GM23338 (cell line): Measurements from ENCODE around the gene GYPC. TPM values are rescaled to one million over a fixed set of nuclear protein-coding genes. Genes with fewer than 3 reads are reported as not detected.

Experiments
- ATAC-seq: fragments of 200-7000 bp; cut with Tn5 transposase; 3 replicates; pipeline ENCODE4 v1.9.1; 2020
- DNase-seq: peaks from one replicate; pipeline ENCODE4 v3.0.0-alpha.2; 2015; ENCODE audit warnings: low spot score
- H2AFZ ChIP-seq: fragments of 200-600 bp; sonication (generic); 2 replicates; pipeline ENCODE4 v1.8.0; 2016; ENCODE audit warnings: antibody characterized with exemption, mild to moderate bottlenecking, moderate library complexity
- H3F3A ChIP-seq: fragments of 200-600 bp; sonication (generic); replicated peaks from 2 replicates; pipeline ENCODE4 v1.8.0; 2017; ENCODE audit warnings: antibody characterized with exemption, mixed run types, low read depth
- H3K27ac ChIP-seq: fragments of 200-600 bp; sonication (generic); 2 replicates; pipeline ENCODE4 v1.6.1; 2016; ENCODE audit warnings: low read depth
- H3K27me3 ChIP-seq: fragments of 200-600 bp; sonication (generic); 2 replicates; pipeline ENCODE4 v1.8.0; 2016; ENCODE audit warnings: mild to moderate bottlenecking, mixed run types, moderate library complexity; ENCODE audit not compliant: insufficient read depth
- H3K36me3 ChIP-seq: fragments of 200-600 bp; sonication (generic); 2 replicates; pipeline ENCODE4 v1.8.0; 2016; ENCODE audit warnings: mild to moderate bottlenecking; ENCODE audit not compliant: insufficient read depth
- H3K4me1 ChIP-seq: fragments of 200-600 bp; sonication (generic); 2 replicates; pipeline ENCODE4 v1.8.0; 2016; ENCODE audit warnings: mild to moderate bottlenecking, moderate library complexity; ENCODE audit not compliant: insufficient read depth
- H3K4me2 ChIP-seq: fragments of 200-600 bp; sonication (generic); 2 replicates; pipeline ENCODE4 v1.7.1; 2017; ENCODE audit warnings: mixed run types
- H3K4me3 ChIP-seq: fragments of 200-600 bp; sonication (generic); 2 replicates; pipeline ENCODE4 v1.6.1; 2016; ENCODE audit warnings: mixed run types
- H3K79me2 ChIP-seq: fragments of 200-600 bp; sonication (generic); replicated peaks from 2 replicates; pipeline ENCODE4 v1.8.0; 2017; ENCODE audit warnings: mild to moderate bottlenecking; ENCODE audit not compliant: insufficient read depth
- H3K9me2 ChIP-seq: fragments of 200-600 bp; sonication (generic); 2 replicates; pipeline ENCODE4 v1.8.0; 2017; ENCODE audit not compliant: insufficient read depth
- H4K20me1 ChIP-seq: fragments of 200-600 bp; sonication (generic); replicated peaks from 2 replicates; pipeline ENCODE4 v1.8.0; 2017; ENCODE audit warnings: mild to moderate bottlenecking; ENCODE audit not compliant: insufficient read depth
- H3K27ac Mint-ChIP-seq: 2 replicates; pipeline ENCODE4 v1.8.0; 2020; ENCODE audit warnings: inconsistent platforms, mild to moderate bottlenecking, moderate library complexity, mixed read lengths
- H3K27me3 Mint-ChIP-seq: 3 replicates; pipeline ENCODE4 v1.8.0; 2022; ENCODE audit warnings: low read depth, mild to moderate bottlenecking, moderate library complexity, mixed read lengths, inconsistent platforms; ENCODE audit not compliant: insufficient read depth, poor library complexity
- H3K36me3 Mint-ChIP-seq: 3 replicates; pipeline ENCODE4 v1.8.0; 2021; ENCODE audit warnings: low read depth, mild to moderate bottlenecking, inconsistent platforms, moderate library complexity, mixed read lengths
- H3K4me1 Mint-ChIP-seq: 3 replicates; pipeline ENCODE4 v1.8.0; 2020; ENCODE audit warnings: mild to moderate bottlenecking, inconsistent platforms, mixed read lengths
- H3K4me3 Mint-ChIP-seq: 3 replicates; pipeline ENCODE4 v1.8.0; 2021; ENCODE audit warnings: moderate library complexity, mild to moderate bottlenecking, inconsistent platforms, mixed read lengths
- H3K9me3 Mint-ChIP-seq: 3 replicates; pipeline ENCODE4 v1.8.0; 2020; ENCODE audit warnings: moderate library complexity, mild to moderate bottlenecking, inconsistent platforms, mixed read lengths
- CREB1 ChIP-seq: fragments of 250-450 bp; sonication (Bioruptor Pico); IDR thresholded peaks from 2 replicates; pipeline ENCODE4 v1.5.0; 2020; ENCODE audit warnings: low read depth, mild to moderate bottlenecking, moderate library complexity
- EZH2 ChIP-seq: fragments of 200-600 bp; sonication (generic); IDR thresholded peaks from one replicate; pipeline ENCODE4 v1.8.0; 2017; ENCODE audit warnings: antibody characterized with exemption, mild to moderate bottlenecking, low read depth; ENCODE audit not compliant: unreplicated experiment
- EZH2phosphoT487 ChIP-seq: fragments of 200-600 bp; sonication (generic); IDR thresholded peaks from one replicate; pipeline ENCODE4 v1.8.1; 2018; ENCODE audit warnings: antibody characterized with exemption; ENCODE audit not compliant: unreplicated experiment
- JUNB ChIP-seq: IDR thresholded peaks from one replicate; pipeline ENCODE4 v1.6.1; 2016; ENCODE audit warnings: antibody characterized with exemption; ENCODE audit not compliant: unreplicated experiment
- STAT1 ChIP-seq: IDR thresholded peaks from one replicate; pipeline ENCODE4 v1.6.1; 2016; ENCODE audit warnings: antibody characterized with exemption; ENCODE audit not compliant: unreplicated experiment
- ZNF114 ChIP-seq: fragments of 250-450 bp; sonication (Bioruptor Pico); IDR thresholded peaks from 2 replicates; pipeline ENCODE4 v1.5.0; 2020; ENCODE audit warnings: mild to moderate bottlenecking, moderate library complexity
- ZNF331 ChIP-seq: fragments of 250-450 bp; sonication (Bioruptor Pico); IDR thresholded peaks from 2 replicates; pipeline ENCODE4 v1.5.0; 2020; ENCODE audit warnings: low read depth, mild to moderate bottlenecking, moderate library complexity
- polyA plus RNA-seq: library from polyadenylated mRNA; unstranded; fragments of >200 nt; fragmentation: Nextera tagmentation; extraction: Ambion mirVana; gene quantifications from 2 replicates; pipeline ENCODE4 v1.2.1, GENCODE V29; 2016
- total RNA-seq: library from RNA; depleted of rRNA; stranded (reverse); fragments of >200 nt; shearing (Covaris generic); gene quantifications from 2 replicates; pipeline ENCODE4 v1.2.3, GENCODE V29; 2014
- TF ChIP-seq, protein P1 (sequence below): fragments of 250-450 bp; sonication (Bioruptor Pico); IDR thresholded peaks from 2 replicates; pipeline ENCODE4 v1.5.0; 2020; ENCODE audit warnings: mild to moderate bottlenecking, moderate library complexity
- TF ChIP-seq, protein P2 (sequence below): IDR thresholded peaks from 2 replicates; pipeline ENCODE4 v1.6.1; 2016; ENCODE audit warnings: antibody characterized with exemption

The GYPC gene
- total and polyA plus RNA-seq, 2 experiments from 2014 or later: 19.6 to 29.7 TPM

DNA sequence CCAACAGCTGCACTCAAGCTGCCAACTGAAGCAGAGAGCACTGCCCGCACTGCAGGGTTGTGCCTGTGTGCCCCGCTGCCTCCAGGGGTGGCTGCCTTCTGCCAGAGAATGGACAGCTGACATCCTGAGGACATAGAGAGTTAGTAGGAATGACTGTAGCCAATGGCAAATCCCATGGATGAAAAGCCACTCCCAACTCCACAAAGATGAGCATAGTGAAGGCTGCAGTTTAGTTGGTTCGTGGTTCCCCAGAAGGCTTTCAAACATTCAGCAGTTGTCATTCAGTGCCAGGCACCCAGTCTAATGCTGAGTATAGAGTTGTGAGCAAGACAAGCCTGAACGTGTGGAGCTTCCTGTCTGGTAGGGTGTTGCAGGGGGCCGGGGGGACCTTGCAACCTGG is 30.3 kb downstream of the GYPC start (continued):
- TF ChIP-seq, protein P1, sequence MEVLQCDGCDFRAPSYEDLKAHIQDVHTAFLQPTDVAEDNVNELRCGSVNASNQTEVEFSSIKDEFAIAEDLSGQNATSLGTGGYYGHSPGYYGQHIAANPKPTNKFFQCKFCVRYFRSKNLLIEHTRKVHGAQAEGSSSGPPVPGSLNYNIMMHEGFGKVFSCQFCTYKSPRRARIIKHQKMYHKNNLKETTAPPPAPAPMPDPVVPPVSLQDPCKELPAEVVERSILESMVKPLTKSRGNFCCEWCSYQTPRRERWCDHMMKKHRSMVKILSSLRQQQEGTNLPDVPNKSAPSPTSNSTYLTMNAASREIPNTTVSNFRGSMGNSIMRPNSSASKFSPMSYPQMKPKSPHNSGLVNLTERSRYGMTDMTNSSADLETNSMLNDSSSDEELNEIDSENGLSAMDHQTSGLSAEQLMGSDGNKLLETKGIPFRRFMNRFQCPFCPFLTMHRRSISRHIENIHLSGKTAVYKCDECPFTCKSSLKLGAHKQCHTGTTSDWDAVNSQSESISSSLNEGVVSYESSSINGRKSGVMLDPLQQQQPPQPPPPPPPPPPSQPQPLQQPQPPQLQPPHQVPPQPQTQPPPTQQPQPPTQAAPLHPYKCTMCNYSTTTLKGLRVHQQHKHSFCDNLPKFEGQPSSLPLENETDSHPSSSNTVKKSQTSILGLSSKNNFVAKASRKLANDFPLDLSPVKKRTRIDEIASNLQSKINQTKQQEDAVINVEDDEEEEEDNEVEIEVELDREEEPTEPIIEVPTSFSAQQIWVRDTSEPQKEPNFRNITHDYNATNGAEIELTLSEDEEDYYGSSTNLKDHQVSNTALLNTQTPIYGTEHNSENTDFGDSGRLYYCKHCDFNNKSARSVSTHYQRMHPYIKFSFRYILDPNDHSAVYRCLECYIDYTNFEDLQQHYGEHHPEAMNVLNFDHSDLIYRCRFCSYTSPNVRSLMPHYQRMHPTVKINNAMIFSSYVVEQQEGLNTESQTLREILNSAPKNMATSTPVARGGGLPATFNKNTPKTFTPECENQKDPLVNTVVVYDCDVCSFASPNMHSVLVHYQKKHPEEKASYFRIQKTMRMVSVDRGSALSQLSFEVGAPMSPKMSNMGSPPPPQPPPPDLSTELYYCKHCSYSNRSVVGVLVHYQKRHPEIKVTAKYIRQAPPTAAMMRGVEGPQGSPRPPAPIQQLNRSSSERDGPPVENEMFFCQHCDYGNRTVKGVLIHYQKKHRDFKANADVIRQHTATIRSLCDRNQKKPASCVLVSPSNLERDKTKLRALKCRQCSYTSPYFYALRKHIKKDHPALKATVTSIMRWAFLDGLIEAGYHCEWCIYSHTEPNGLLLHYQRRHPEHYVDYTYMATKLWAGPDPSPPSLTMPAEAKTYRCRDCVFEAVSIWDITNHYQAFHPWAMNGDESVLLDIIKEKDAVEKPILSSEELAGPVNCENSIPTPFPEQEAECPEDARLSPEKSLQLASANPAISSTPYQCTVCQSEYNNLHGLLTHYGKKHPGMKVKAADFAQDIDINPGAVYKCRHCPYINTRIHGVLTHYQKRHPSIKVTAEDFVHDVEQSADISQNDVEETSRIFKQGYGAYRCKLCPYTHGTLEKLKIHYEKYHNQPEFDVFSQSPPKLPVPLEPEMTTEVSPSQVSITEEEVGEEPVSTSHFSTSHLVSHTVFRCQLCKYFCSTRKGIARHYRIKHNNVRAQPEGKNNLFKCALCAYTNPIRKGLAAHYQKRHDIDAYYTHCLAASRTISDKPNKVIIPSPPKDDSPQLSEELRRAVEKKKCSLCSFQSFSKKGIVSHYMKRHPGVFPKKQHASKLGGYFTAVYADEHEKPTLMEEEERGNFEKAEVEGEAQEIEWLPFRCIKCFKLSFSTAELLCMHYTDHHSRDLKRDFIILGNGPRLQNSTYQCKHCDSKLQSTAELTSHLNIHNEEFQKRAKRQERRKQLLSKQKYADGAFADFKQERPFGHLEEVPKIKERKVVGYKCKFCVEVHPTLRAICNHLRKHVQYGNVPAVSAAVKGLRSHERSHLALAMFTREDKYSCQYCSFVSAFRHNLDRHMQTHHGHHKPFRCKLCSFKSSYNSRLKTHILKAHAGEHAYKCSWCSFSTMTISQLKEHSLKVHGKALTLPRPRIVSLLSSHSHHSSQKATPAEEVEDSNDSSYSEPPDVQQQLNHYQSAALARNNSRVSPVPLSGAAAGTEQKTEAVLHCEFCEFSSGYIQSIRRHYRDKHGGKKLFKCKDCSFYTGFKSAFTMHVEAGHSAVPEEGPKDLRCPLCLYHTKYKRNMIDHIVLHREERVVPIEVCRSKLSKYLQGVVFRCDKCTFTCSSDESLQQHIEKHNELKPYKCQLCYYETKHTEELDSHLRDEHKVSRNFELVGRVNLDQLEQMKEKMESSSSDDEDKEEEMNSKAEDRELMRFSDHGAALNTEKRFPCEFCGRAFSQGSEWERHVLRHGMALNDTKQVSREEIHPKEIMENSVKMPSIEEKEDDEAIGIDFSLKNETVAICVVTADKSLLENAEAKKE (CRISPR knock-in tag): no peak
- TF ChIP-seq ZNF114 (CRISPR knock-in tag): no peak
- TF ChIP-seq EZH2phosphoT487: no peak
- TF ChIP-seq STAT1: no peak
- TF ChIP-seq CREB1 (CRISPR knock-in tag): no peak
- no peak for TF ChIP-seq EZH2

DNA sequence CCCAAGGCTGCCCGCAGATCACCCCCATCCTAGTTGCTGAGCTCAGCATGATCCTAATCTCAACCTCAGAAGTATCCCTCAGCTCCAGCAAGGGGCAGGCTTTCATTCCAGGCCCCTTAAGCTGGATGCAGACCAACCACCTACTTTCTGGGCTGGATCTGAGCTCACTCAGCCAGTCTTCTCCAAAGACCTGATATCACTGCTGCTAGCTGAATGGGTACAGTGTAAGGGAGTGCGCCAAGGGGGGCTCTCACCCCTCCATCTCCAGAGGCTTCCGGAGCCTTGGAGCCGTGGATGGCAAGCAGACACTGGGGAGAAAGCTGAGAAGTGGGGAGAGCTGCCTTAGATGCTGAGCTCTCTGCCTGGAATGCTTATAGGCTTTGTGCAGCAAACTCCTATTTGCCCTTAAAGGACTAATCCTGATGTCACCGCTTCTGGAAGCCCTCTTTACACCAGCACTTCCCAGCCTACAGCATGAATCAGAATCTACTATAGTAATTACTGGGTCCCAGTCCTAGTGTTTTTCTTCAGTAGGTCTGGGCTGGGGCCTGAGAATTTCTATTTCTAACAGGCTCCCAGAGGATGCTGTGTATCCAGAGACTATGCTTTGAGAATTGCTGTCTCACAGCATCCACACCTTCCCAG is 31.0 kb downstream of the GYPC start:
- Mint-ChIP-seq H3K27me3 (peaks cover 11% of the 10 kb centered on the region), H3K4me3 (no peak overlapping the region), H3K36me3 (peaks cover 35% of the 10 kb centered on the region), H3K9me3 (peaks cover 16% of the 10 kb centered on the region), H3K27ac (no peak overlapping the region), H3K4me1 (peaks cover 4% of the 10 kb centered on the region; the same call in 2 of the 3 replicates)
- ATAC-seq (no peak; the same call in 1 of the 3 replicates), DNase-seq (no peak)
- Histone ChIP-seq H3F3A (no peaks in the 10 kb centered on the region), H3K27ac (no peak overlapping the region), H2AFZ (no peak overlapping the region), H3K4me1 (no peaks in the 10 kb centered on the region), H3K4me3 (no peak overlapping the region), H3K9me2 (no peaks in the 10 kb centered on the region), H3K36me3 (no peaks in the 10 kb centered on the region), H3K27me3 (no peaks in the 10 kb centered on the region), H4K20me1 (no peaks in the 10 kb centered on the region), H3K79me2 (no peaks in the 10 kb centered on the region), H3K4me2 (no peak overlapping the region)
- TF ChIP-seq ZNF331 (no peak), JUNB (no peak), ZNF114 (CRISPR knock-in tag) (no peak), EZH2phosphoT487 (no peak), CREB1 (CRISPR knock-in tag) (no peak)
- TF ChIP-seq, protein P2, sequence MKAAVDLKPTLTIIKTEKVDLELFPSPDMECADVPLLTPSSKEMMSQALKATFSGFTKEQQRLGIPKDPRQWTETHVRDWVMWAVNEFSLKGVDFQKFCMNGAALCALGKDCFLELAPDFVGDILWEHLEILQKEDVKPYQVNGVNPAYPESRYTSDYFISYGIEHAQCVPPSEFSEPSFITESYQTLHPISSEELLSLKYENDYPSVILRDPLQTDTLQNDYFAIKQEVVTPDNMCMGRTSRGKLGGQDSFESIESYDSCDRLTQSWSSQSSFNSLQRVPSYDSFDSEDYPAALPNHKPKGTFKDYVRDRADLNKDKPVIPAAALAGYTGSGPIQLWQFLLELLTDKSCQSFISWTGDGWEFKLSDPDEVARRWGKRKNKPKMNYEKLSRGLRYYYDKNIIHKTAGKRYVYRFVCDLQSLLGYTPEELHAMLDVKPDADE: no peak
